GM21360 (cell line): Measurements from ENCODE around the gene CEP57L1.
"Not testable (repeated sequence)": the region's sequence is repeated elsewhere in the genome, so short reads cannot be mapped to it uniquely, and the experiment has no call there.

ENCODE experiments used
- ATAC-seq: cut with Tn5 transposase; IDR thresholded peaks from one replicate; pipeline ENCODE4 v1.9.1; 2021; ENCODE audit warnings: mild to moderate bottlenecking, moderate library complexity; ENCODE audit not compliant: unreplicated experiment

The CEP57L1 gene

GRCh38 chr6:109167562-109167961, 72.3 kb downstream of the CEP57L1 start:
- ATAC-seq, result no peak

GRCh38 chr6:109170333-109170732, 75.0 kb downstream of the CEP57L1 start:
- ATAC-seq, result no peak

- ATAC-seq, result no peak
Observed at GRCh38 chr6:109172101-109172746, 76.9 kb downstream of the CEP57L1 start.

GRCh38 chr6:109174916-109175315, 79.6 kb downstream of the CEP57L1 start:
- no peak for ATAC-seq

- ATAC-seq, result no peak
Observed at GRCh38 chr6:109178921-109179320, 83.6 kb downstream of the CEP57L1 start.

GRCh38 chr6:109179507-109179906, 84.2 kb downstream of the CEP57L1 start:
- ATAC-seq, result no peak

- no peak for ATAC-seq
Observed at GRCh38 chr6:109182578-109182977, 87.3 kb downstream of the CEP57L1 start.

GRCh38 chr6:109183109-109183650, 87.9 kb downstream of the CEP57L1 start:
- ATAC-seq, result no peak

- no peak for ATAC-seq
Observed at GRCh38 chr6:109184638-109185037, 89.3 kb downstream of the CEP57L1 start.

- ATAC-seq, result no peak
Observed at GRCh38 chr6:109186012-109186411, 90.7 kb downstream of the CEP57L1 start.

GRCh38 chr6:109187399-109188114, 92.2 kb downstream of the CEP57L1 start:
- no peak for ATAC-seq

GRCh38 chr6:109188115-109188411, 92.8 kb downstream of the CEP57L1 start:
- no peak for ATAC-seq

- ATAC-seq, result not testable (repeated sequence)
Observed at GRCh38 chr6:109191368-109191767, 96.1 kb downstream of the CEP57L1 start.

GRCh38 chr6:109192865-109193264, 97.6 kb downstream of the CEP57L1 start:
- no peak for ATAC-seq

GRCh38 chr6:109194880-109195279, 99.6 kb downstream of the CEP57L1 start:
- ATAC-seq, result no peak

- no peak for ATAC-seq
Observed at GRCh38 chr6:109197061-109197460, 101.8 kb downstream of the CEP57L1 start.

- no peak for ATAC-seq
Observed at GRCh38 chr6:109202409-109203264, 107.3 kb downstream of the CEP57L1 start.

- ATAC-seq, result no peak
Observed at GRCh38 chr6:109204511-109204910, 109.2 kb downstream of the CEP57L1 start.

GRCh38 chr6:109212683-109213082, 117.4 kb downstream of the CEP57L1 start:
- no peak for ATAC-seq
